Measurements from ENCODE around the gene CD226. TPM values are rescaled to one million over a fixed set of nuclear protein-coding genes. Genes with fewer than 3 reads are reported as not detected.
"Not testable (repeated sequence)": the region's sequence is repeated elsewhere in the genome, so short reads cannot be mapped to it uniquely, and the experiment has no call there.

CD226 gene
- total RNA-seq, 4 donors from 2014 or later: 0.03 to 1.6 (median 0.22) TPM

DNA sequence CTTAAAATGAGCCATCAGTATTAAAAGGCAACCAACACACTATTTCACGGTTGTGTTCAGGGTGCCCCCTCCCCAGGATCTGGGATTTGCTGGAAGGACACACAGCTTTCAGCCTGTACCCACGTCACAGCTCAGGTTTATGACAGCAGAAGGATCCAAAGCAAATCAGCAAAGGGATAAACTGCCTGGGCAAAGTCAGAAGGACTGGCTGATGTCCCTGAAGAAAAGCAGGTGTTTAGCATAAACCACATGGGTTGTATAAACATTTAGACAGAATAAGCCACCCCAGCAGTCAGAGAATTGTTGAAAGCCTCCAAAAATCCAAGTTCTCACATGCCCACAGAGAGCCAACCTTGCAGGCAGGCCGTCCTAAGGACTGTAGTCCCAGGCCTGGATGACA is 63.9 kb downstream of the CD226 start:
- Histone ChIP-seq H3K36me3 (no peaks in the 10 kb centered on the region), H3K27ac (no peak overlapping the region), H3K9me3 (no peaks in the 10 kb centered on the region), H3K4me1 (no peaks in the 10 kb centered on the region), H3K27me3 (no peaks in the 10 kb centered on the region), H3K4me3 (no peak overlapping the region)
- no peak for DNase-seq
- in situ Hi-C loops (cut with MboI; ENCODE audit: low sequenced_read_pairs in 4 of 4): no loop called here
- ATAC-seq: no peak
- TF ChIP-seq POLR2A (IDR thresholded peaks at IDR 0.05): no peak
- TF ChIP-seq, protein P1, sequence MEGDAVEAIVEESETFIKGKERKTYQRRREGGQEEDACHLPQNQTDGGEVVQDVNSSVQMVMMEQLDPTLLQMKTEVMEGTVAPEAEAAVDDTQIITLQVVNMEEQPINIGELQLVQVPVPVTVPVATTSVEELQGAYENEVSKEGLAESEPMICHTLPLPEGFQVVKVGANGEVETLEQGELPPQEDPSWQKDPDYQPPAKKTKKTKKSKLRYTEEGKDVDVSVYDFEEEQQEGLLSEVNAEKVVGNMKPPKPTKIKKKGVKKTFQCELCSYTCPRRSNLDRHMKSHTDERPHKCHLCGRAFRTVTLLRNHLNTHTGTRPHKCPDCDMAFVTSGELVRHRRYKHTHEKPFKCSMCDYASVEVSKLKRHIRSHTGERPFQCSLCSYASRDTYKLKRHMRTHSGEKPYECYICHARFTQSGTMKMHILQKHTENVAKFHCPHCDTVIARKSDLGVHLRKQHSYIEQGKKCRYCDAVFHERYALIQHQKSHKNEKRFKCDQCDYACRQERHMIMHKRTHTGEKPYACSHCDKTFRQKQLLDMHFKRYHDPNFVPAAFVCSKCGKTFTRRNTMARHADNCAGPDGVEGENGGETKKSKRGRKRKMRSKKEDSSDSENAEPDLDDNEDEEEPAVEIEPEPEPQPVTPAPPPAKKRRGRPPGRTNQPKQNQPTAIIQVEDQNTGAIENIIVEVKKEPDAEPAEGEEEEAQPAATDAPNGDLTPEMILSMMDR (IDR thresholded peaks at IDR 0.05 in 4 of 5, conservative IDR thresholded peaks at IDR 0.05 in 1 of 5): no peak
- intact Hi-C loops (cut with DNase I; ENCODE audit: low total_unique reads): no loop called here

DNA sequence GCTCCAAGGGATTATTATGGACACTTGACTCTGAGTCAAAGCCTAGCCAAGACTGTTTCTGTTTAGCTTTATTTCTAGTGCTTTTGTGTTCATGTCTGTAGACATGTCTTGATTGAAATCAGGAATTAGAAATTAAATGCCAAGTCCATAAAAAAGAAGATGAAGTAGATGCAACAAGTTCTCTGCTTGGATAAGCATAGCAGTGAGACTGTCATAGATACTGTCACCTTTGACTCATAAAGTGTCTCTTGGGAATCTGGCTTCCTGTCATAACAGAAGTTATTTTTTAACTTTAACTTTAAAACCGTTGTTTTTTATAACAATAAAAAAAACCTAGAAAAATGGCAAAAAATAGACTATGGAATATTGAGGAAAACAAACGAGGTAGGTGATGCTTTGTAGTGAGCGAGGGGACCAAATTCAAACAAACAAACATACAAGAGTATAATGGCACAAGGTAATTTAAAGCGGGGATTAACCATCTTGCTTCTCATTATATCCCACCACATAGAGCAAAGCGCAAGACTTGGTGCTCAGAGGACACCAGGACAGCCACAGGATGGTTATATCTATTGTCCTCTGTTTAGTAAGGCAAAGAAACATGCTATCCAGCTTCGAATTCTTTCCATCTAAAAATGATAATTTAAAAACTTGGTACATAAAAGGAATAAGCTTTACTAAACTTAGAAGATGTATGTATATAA is 64.6 kb downstream of the CD226 start:
- H3K27ac ChIP-seq: no peak overlapping the region
- H3K4me3 ChIP-seq: no peak overlapping the region
- H3K27me3 ChIP-seq: no peaks in the 10 kb centered on the region
- TF ChIP-seq POLR2A (IDR thresholded peaks at IDR 0.05): no peak
- TF ChIP-seq, protein P1 (IDR thresholded peaks at IDR 0.05 in 4 of 5, conservative IDR thresholded peaks at IDR 0.05 in 1 of 5): no peak
- in situ Hi-C loops (cut with MboI; ENCODE audit: low sequenced_read_pairs in 4 of 4): no loop called here
- H3K4me1 ChIP-seq: no peaks in the 10 kb centered on the region
- no peak for DNase-seq
- ATAC-seq: no peak
- no peaks in the 10 kb centered on the region for H3K36me3 ChIP-seq
- H3K9me3 ChIP-seq: no peaks in the 10 kb centered on the region
- intact Hi-C loops (cut with DNase I; ENCODE audit: low total_unique reads): no loop called here

DNA sequence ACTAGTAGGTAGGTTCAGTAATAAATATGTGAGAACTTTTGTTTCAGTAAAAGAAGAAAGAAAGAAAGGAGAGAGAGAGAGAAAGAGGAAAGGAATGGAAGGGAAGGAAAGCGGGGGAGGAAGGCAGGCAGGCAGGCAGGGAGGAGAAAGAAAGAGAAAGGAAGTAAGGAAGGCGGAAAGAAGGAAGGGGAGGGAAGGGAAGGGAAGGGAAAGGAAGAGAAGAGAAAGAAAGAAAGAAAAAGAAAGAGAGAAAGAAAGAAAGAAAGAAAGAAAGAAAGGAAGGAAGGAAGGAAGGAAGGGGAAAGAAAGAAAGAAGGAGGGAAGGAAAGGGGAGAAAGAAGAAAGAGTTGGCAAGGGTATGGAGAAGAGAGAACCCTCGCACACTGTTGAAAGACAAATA is 67.6 kb downstream of the CD226 start:
- Histone ChIP-seq H3K27me3 (no peaks in the 10 kb centered on the region), H3K36me3 (no peaks in the 10 kb centered on the region), H3K9me3 (no peaks in the 10 kb centered on the region), H3K4me1 (no peaks in the 10 kb centered on the region), H3K4me3 (no peak overlapping the region), H3K27ac (no peak overlapping the region)
- in situ Hi-C loops (cut with MboI; ENCODE audit: low sequenced_read_pairs in 4 of 4) (no loop called here), intact Hi-C loops (cut with DNase I; ENCODE audit: low total_unique reads) (no loop called here)
- DNase-seq: no peak
- TF ChIP-seq POLR2A (IDR thresholded peaks at IDR 0.05): no peak
- TF ChIP-seq, protein P1 (IDR thresholded peaks at IDR 0.05 in 4 of 5, conservative IDR thresholded peaks at IDR 0.05 in 1 of 5): no peak
- no peak for ATAC-seq

- intact Hi-C loops (cut with DNase I; ENCODE audit: low total_unique reads); H3K36me3 ChIP-seq; H3K4me1 ChIP-seq; in situ Hi-C loops (cut with MboI; ENCODE audit: low sequenced_read_pairs in 4 of 4); H3K27me3 ChIP-seq; H3K27ac ChIP-seq; ATAC-seq; H3K9me3 ChIP-seq; DNase-seq; H3K4me3 ChIP-seq: not testable (repeated sequence)
These were observed 68.6 kb downstream of the CD226 start for GRCh38 chr18:69879051-69879450.

DNA sequence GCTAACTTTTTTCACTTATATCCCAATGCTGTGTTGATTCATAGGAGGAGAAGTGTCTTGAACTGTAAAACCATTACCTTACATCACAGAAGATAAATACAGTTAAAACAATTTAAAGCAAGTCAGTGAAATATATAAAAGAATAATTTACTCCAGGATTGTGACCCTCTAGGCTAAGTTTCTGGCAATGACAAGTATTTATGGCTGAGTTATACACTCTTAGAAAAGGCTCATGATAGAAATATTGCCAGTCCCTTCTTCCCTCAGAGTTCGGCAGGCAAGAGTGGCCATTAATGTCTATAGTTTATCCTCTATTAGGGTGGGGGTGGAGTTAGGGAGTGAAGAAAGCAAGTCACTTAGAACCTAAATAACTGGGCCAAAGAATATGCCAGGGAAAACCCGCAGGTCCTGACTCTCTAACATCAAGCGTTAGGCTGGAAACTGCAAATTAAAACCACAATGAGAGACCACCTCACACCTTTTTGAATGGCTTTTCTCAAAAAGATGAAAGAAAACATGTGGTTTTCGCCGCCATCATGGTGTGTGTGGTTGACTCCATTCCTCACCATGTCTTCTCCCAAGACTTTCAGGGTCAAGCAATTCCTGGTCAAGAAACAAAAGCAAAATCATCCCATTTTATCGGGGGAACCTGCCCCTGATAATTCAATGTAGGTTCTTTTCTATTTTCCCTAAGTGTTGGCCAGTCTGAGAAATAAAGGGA is 69.3 kb downstream of the CD226 start:
- ATAC-seq (no peak), DNase-seq (no peak)
- H3K36me3 ChIP-seq: no peaks in the 10 kb centered on the region
- H3K27ac ChIP-seq: no peak overlapping the region
- no peaks in the 10 kb centered on the region for H3K9me3 ChIP-seq
- no peak for TF ChIP-seq POLR2A (IDR thresholded peaks at IDR 0.05)
- TF ChIP-seq, protein P1 (IDR thresholded peaks at IDR 0.05 in 4 of 5, conservative IDR thresholded peaks at IDR 0.05 in 1 of 5): no peak
- no peak overlapping the region for H3K4me3 ChIP-seq
- intact Hi-C loops (cut with DNase I; ENCODE audit: low total_unique reads): no loop called here
- no peaks in the 10 kb centered on the region for H3K27me3 ChIP-seq
- no peaks in the 10 kb centered on the region for H3K4me1 ChIP-seq
- in situ Hi-C loops (cut with MboI; ENCODE audit: low sequenced_read_pairs in 4 of 4): no loop called here

Data from gastrocnemius medialis (tissue), 4 donors.